GM12878 (cell line): ENCODE results near the gene SCAMP5. TPM values are rescaled to one million over a fixed set of nuclear protein-coding genes. Genes with fewer than 3 reads are reported as not detected.

Experiments
- ATAC-seq: fragments of 200-7000 bp; cut with Tn5 transposase; 3 replicates; pipeline ENCODE4 v1.9.1; 2020; ENCODE audit warnings: mild to moderate bottlenecking, moderate library complexity
- BruUV-seq: library from RNA; stranded (reverse); fragments of 400-500 nt; replicated peaks from 2 replicates; lab custom pipeline; 2021; lab: Mats Ljungman, UMichigan
- CTCF ChIA-PET: fragments of 300-600 bp; sonication (Branson Sonifier 250); formaldehyde crosslinking; extraction: SDS; loops from one replicate; lab custom pipeline; 2021; ENCODE audit warnings: inconsistent platforms; lab: Yijun Ruan, JAX
- POLR2A ChIA-PET: fragments of 350-600 bp; formaldehyde crosslinking; extraction: SDS; loops from one replicate; lab custom pipeline; 2021; ENCODE audit warnings: inconsistent platforms; lab: Charles Lee
- RAD21 ChIA-PET: fragments of 300-600 bp; sonication (Branson Sonifier 250); formaldehyde crosslinking; loops from one replicate; lab custom pipeline; 2023; ENCODE audit warnings: antibody characterized with exemption; ENCODE audit not compliant: unreplicated experiment; lab: Charles Lee
- SMC1A ChIA-PET: fragments of 300-600 bp; sonication (Branson Sonifier 250); formaldehyde crosslinking; loops from one replicate; lab custom pipeline; 2023; ENCODE audit not compliant: unreplicated experiment, uncharacterized antibody; lab: Charles Lee
- DNase-seq: peaks from one replicate; pipeline ENCODE4 v3.0.0-alpha.2; 2011; ENCODE audit warnings: low read depth, low spot score
- FAIRE-seq: peaks from 3 replicates; lab custom pipeline; 2011; peaks lifted over from hg19 to GRCh38; lab: Jason Lieb, UNC
- H2AFZ ChIP-seq: 2 replicates; pipeline ENCODE4 v1.6.0; 2011; ENCODE audit warnings: low read depth, low read length, control low read depth; ENCODE audit not compliant: control insufficient read depth
- H3K27ac ChIP-seq: 2 replicates; pipeline ENCODE4 v1.5.1; 2011; ENCODE audit warnings: control low read depth; ENCODE audit not compliant: control insufficient read depth, insufficient read depth
- H3K27me3 ChIP-seq, 2 experiments: replicated peaks in 1 of 2; 2 replicates each; pipeline versions ENCODE4 v1.6.0 to v1.6.1; 2011; ENCODE audit warnings: low read length in 1 of 2; ENCODE audit not compliant: control insufficient read depth in 2 of 2, insufficient read depth in 2 of 2
- H3K36me3 ChIP-seq, 2 experiments: 2 replicates each; pipeline ENCODE4 v1.5.1; 2011; ENCODE audit warnings: low read length in 1 of 2; ENCODE audit not compliant: control insufficient read depth in 2 of 2, insufficient read depth in 2 of 2
- H3K4me1 ChIP-seq: 2 replicates; pipeline ENCODE4 v1.6.1; 2011; ENCODE audit warnings: mild to moderate bottlenecking, low read length, moderate library complexity, mixed read lengths; ENCODE audit not compliant: control insufficient read depth, insufficient read depth
- H3K4me2 ChIP-seq: 2 replicates; pipeline ENCODE4 v1.6.0; 2011; ENCODE audit warnings: control low read depth; ENCODE audit not compliant: control insufficient read depth, insufficient read depth
- H3K4me3 ChIP-seq: fragments of 200-600 bp; sonication (generic); 2 replicates; pipeline ENCODE4 v1.5.1; 2016
- H3K79me2 ChIP-seq: 2 replicates; pipeline ENCODE4 v1.6.0; 2011; ENCODE audit warnings: low read length; ENCODE audit not compliant: control insufficient read depth, insufficient read depth
- H3K9ac ChIP-seq: 2 replicates; pipeline ENCODE4 v1.8.0; 2011; ENCODE audit warnings: low read length, control low read depth, mixed read lengths; ENCODE audit not compliant: control insufficient read depth, insufficient read depth
- H3K9me3 ChIP-seq: replicated peaks from 3 replicates; pipeline ENCODE4 v1.5.1; 2011; ENCODE audit warnings: mild to moderate bottlenecking, low read length; ENCODE audit not compliant: control insufficient read depth, insufficient read depth
- H4K20me1 ChIP-seq: 2 replicates; pipeline ENCODE4 v1.6.0; 2011; ENCODE audit not compliant: control insufficient read depth, insufficient read depth
- ATF2 ChIP-seq: IDR thresholded peaks from 2 replicates; pipeline ENCODE4 v1.6.1; 2012; ENCODE audit warnings: low read length, inconsistent platforms
- EZH2 ChIP-seq: IDR thresholded peaks from 2 replicates; pipeline ENCODE4 v1.6.1; 2012; ENCODE audit warnings: low read depth, mild to moderate bottlenecking, control low read depth, inconsistent platforms, low read length, borderline replicate concordance; ENCODE audit not compliant: control insufficient read depth
- IRF4 ChIP-seq: IDR thresholded peaks from 2 replicates; pipeline ENCODE4 v1.6.1; 2011; ENCODE audit warnings: low read depth, low read length
- PAX5 ChIP-seq: IDR thresholded peaks from 2 replicates; pipeline ENCODE4 v1.6.1; 2011; ENCODE audit warnings: low read depth, low read length, borderline replicate concordance
- RELA ChIP-seq: fragments of 450-650 bp; IDR thresholded peaks from 2 replicates; pipeline ENCODE4 v1.8.0; 2014; ENCODE audit warnings: borderline replicate concordance; ENCODE audit not compliant: partially characterized antibody
- SMAD1 ChIP-seq: fragments of 450-650 bp; IDR thresholded peaks from 2 replicates; pipeline ENCODE4 v1.6.1; 2018; ENCODE audit warnings: mild to moderate bottlenecking, low read depth; ENCODE audit not compliant: partially characterized antibody
- TCF12 ChIP-seq: IDR thresholded peaks from 2 replicates; pipeline ENCODE4 v1.6.1; 2011; ENCODE audit warnings: low read depth, mild to moderate bottlenecking, low read length
- ZBTB4 ChIP-seq: fragments of 450-650 bp; formaldehyde crosslinking; IDR thresholded peaks from 2 replicates; pipeline ENCODE4 v1.4.0; 2022; ENCODE audit warnings: mild to moderate bottlenecking, moderate library complexity
- ZNF592 ChIP-seq: fragments of 450-650 bp; IDR thresholded peaks from 2 replicates; pipeline ENCODE4 v1.6.1; 2017; ENCODE audit warnings: mild to moderate bottlenecking, moderate library complexity
- WGBS: methylation state at CpG from one replicate; pipeline ENCODE4 v1.1.6; 2016; ENCODE audit warnings: low lambda C conversion rate; ENCODE audit not compliant: insufficient replicate concordance, insufficient coverage; ENCODE audit errors: missing lambda C conversion rate; 5-methylcytosine and 5-hydroxymethylcytosine counted together
- in situ Hi-C: fragments of 300-500 bp; cut with MboI; formaldehyde crosslinking; loops from 9 replicates; pipeline ENCODE4 v1.14.3; 2018; ENCODE audit warnings: mixed read lengths
- intact Hi-C: fragments of 100-400 bp; cut with micrococcal nuclease; formaldehyde crosslinking; loops from one replicate; pipeline ENCODE4 v1.14.2; 2022; ENCODE audit not compliant: unreplicated experiment
- polyA plus RNA-seq, 11 experiments: library from polyadenylated mRNA; depleted of rRNA in 4 of 11; unstranded in 6 of 11; stranded (reverse) in 5 of 11; fragments of >200 nt; fragmentation: Nextera tagmentation in 4 of 11; fragmentation: Illumina TruSeq in 1 of 11; extraction: Ambion mirVana in 4 of 11; extraction: Trizol in 1 of 11; gene quantifications; 1 replicate in 1 of 11; 2 replicates in 10 of 11; pipeline versions ENCODE4 v1.2.1 to v1.2.3, GENCODE V29; 2011 to 2016; ENCODE audit warnings: inconsistent platforms in 2 of 11, missing spikeins in 2 of 11, low read depth in 1 of 11
- total RNA-seq, 4 experiments: library from RNA; depleted of rRNA in 3 of 4; stranded (reverse); fragments of >200 nt in 3 of 4; fragmentation: Illumina TruSeq in 1 of 4; extraction: Trizol in 1 of 4; gene quantifications; 2 replicates each; pipeline versions ENCODE4 v1.2.1 to v1.2.3, GENCODE V29; 2013 to 2021

Gene SCAMP5
- total and polyA plus RNA-seq, 10 of the 15 experiments (the other 5 are each of a cell fraction or from before 2014, with no cell fraction given), result 1.6 to 41.6 (median 16.9) TPM

GRCh38 chr15:75042730-75043508 lies 47.6 kb downstream of the SCAMP5 start (continued):
- TF ChIP-seq ZBTB4 (CRISPR knock-in tag), result no peak
- TF ChIP-seq RELA, result peak; percentile 91
- TF ChIP-seq SMAD1, result peak; percentile 68
- TF ChIP-seq IRF4, result peak; percentile 98
- TF ChIP-seq, all 136 proteins: peak for 84

GRCh38 chr15:75043509-75044257 lies 48.3 kb downstream of the SCAMP5 start:
- peaks cover 2 to 10% of the 10 kb centered on the region in 2 experiments; a peak in 3 of 4 replicates for H3K36me3 ChIP-seq
- FAIRE-seq (peak; percentile 65), DNase-seq (peak; percentile 93), ATAC-seq (peak; percentile 47)
- H3K4me1 ChIP-seq, result peaks cover 69% of the 10 kb centered on the region
- H3K9ac ChIP-seq, result peak overlapping the region; percentile 93
- H2AFZ ChIP-seq, result no peak overlapping the region
- ChIA-PET POLR2A (interaction anchor here (0.6 to 4.6 kb wide), 18 partner anchors 11 to 409 kb away, joined by 3 to 51 read pairs (median 5); no protein-coding TSS in a partner anchor), CTCF (interaction anchor here (0.6 to 4.6 kb wide), 25 partner anchors 9 to 652 kb away, joined by 3 to 73 read pairs (median 4); partner anchors contain the start of genes C15orf39 and PPCDC), SMC1A (interaction anchor here (0.9 to 3.1 kb wide), 15 partner anchors 9 to 412 kb away, joined by 3 to 18 read pairs (median 4); no protein-coding TSS in a partner anchor), RAD21 (interaction anchor here (0.7 to 4.0 kb wide), 24 partner anchors 10 to 324 kb away, joined by 3 to 36 read pairs (median 8); partner anchors contain the start of gene PPCDC)
- intact Hi-C loops, result loop anchor here (1.0 to 2.0 kb wide), 8 partner anchors 26 to 161 kb away; no protein-coding TSS in a partner anchor
- 25% methylated on average over 20 of the region's 20 CpGs for WGBS
- H3K9me3 ChIP-seq, result no peaks in the 10 kb centered on the region
- no peaks in the 10 kb centered on the region for H4K20me1 ChIP-seq
- H3K79me2 ChIP-seq, result peaks cover 39% of the 10 kb centered on the region
- no TSS peak for BruUV-seq
- in situ Hi-C loops, result no loop called here
- H3K4me2 ChIP-seq, result peak overlapping the region; percentile 60
- peak overlapping the region; percentile 50; the same call in 1 of the 2 replicates for H3K4me3 ChIP-seq
- peak overlapping the region; percentile 100 for H3K27ac ChIP-seq
- no peaks in the 10 kb centered on the region for H3K27me3 ChIP-seq
- TF ChIP-seq TCF12 (peak; percentile 72), EZH2 (no peak), ZNF592 (no peak), ATF2 (no peak), PAX5 (0 out of 2 replicates have a peak, but pooled peaks have one; percentile 66)
